Loucy (cell line): ENCODE results near the gene PEX12.

Source experiments
- CTCF ChIP-seq: fragments of 200-600 bp; sonication (generic); conservative IDR thresholded peaks from 2 replicates; pipeline ENCODE4 v1.5.1; 2014; ENCODE audit warnings: mild to moderate bottlenecking, antibody characterized with exemption, low read length
- EZH2phosphoT487 ChIP-seq: fragments of 200-600 bp; IDR thresholded peaks from 2 replicates; pipeline ENCODE4 v1.6.1; 2018; ENCODE audit warnings: antibody characterized with exemption, mild to moderate bottlenecking, moderate library complexity, borderline replicate concordance

- no peak for TF ChIP-seq CTCF
- TF ChIP-seq EZH2phosphoT487: no peak
Observed at GRCh38 chr17:35568561-35568960, 9.8 kb downstream of the PEX12 start.
